Measurements from ENCODE around the gene TMEM163.

GRCh38 chr2:134458950-134459349 is 259.9 kb downstream of the TMEM163 start:
- TF ChIP-seq CTCF (conservative IDR thresholded peaks at IDR 0.05; ENCODE audit: low read length) (no peak), EZH2phosphoT487 (IDR thresholded peaks at IDR 0.05; ENCODE audit: borderline replicate concordance, low read depth, low read length) (no peak)

Measured in OCI-LY7 (cell line).